Tibial nerve (tissue), 3 donors: Measurements from ENCODE around the gene RAPGEF5.

Source experiments
- CTCF ChIP-seq, 5 experiments: fragments of 200-600 bp in 3 of 5; fragments of 450-650 bp in 2 of 5; sonication (generic) in 3 of 5; IDR thresholded peaks; one replicate each; pipeline ENCODE4 v1.5.1; 2016 to 2019; ENCODE audit warnings: antibody characterized with exemption in 5 of 5, mild to moderate bottlenecking in 3 of 5, moderate library complexity in 2 of 5
- POLR2A ChIP-seq, 2 donors: fragments of 450-650 bp; IDR thresholded peaks; one replicate each; pipeline ENCODE4 v1.6.1; 2017; ENCODE audit warnings: antibody characterized with exemption in 2 of 2, mild to moderate bottlenecking in 2 of 2, moderate library complexity in 2 of 2

GRCh38 chr7:22241805-22242390, 115.1 kb downstream of the RAPGEF5 start:
- TF ChIP-seq CTCF (IDR thresholded peaks at IDR 0.05) (no peak), POLR2A (IDR thresholded peaks at IDR 0.05) (no peak)
